ENCODE measurements around the gene NMRAL1.

- TF ChIP-seq CTBP1 (IDR thresholded peaks at IDR 0.05; ENCODE audit: borderline replicate concordance) (no peak), LEF1 (IDR thresholded peaks at IDR 0.05; ENCODE audit: borderline replicate concordance) (no peak), SUZ12 (IDR thresholded peaks at IDR 0.05) (no peak), HDGF (IDR thresholded peaks at IDR 0.05; ENCODE audit: borderline replicate concordance) (no peak), ELF4 (IDR thresholded peaks at IDR 0.05) (no peak), FOXM1 (IDR thresholded peaks at IDR 0.05; ENCODE audit: borderline replicate concordance) (no peak), ZNF384 (IDR thresholded peaks at IDR 0.05) (no peak), TARDBP (IDR thresholded peaks at IDR 0.05) (no peak), FOXA1 (IDR thresholded peaks at IDR 0.05) (no peak), PKNOX1 (IDR thresholded peaks at IDR 0.05) (no peak), ARNT (IDR thresholded peaks at IDR 0.05) (no peak), BHLHE40 (IDR thresholded peaks at IDR 0.05; ENCODE audit: borderline replicate concordance) (no peak), L3MBTL2 (conservative IDR thresholded peaks at IDR 0.05) (no peak)
Measured at GRCh38 chr16:4414187-4414917, 60.1 kb downstream of the NMRAL1 start.

Measured in HEK293T (cell line).